GM23338 (cell line): ENCODE results near the gene TMEM134.

Experiments
- EZH2 ChIP-seq: fragments of 200-600 bp; sonication (generic); IDR thresholded peaks from one replicate; pipeline ENCODE4 v1.8.0; 2017; ENCODE audit warnings: antibody characterized with exemption, mild to moderate bottlenecking, low read depth; ENCODE audit not compliant: unreplicated experiment
- EZH2phosphoT487 ChIP-seq: fragments of 200-600 bp; sonication (generic); IDR thresholded peaks from one replicate; pipeline ENCODE4 v1.8.1; 2018; ENCODE audit warnings: antibody characterized with exemption; ENCODE audit not compliant: unreplicated experiment
- POLR2AphosphoS5 ChIP-seq: IDR thresholded peaks from 2 replicates; pipeline ENCODE4 v1.6.1; 2016; ENCODE audit warnings: antibody characterized with exemption, low read depth
- STAT1 ChIP-seq: IDR thresholded peaks from one replicate; pipeline ENCODE4 v1.6.1; 2016; ENCODE audit warnings: antibody characterized with exemption; ENCODE audit not compliant: unreplicated experiment
- TF ChIP-seq, protein P1 (sequence below), 2 experiments: fragments of 200-600 bp in 1 of 2; sonication (generic) in 1 of 2; conservative IDR thresholded peaks; 2 replicates each; pipeline versions ENCODE4 v1.5.1 to v1.6.1; 2016 to 2017; ENCODE audit warnings: antibody characterized with exemption in 2 of 2, low read depth in 2 of 2, mild to moderate bottlenecking in 2 of 2, moderate library complexity in 1 of 2

DNA sequence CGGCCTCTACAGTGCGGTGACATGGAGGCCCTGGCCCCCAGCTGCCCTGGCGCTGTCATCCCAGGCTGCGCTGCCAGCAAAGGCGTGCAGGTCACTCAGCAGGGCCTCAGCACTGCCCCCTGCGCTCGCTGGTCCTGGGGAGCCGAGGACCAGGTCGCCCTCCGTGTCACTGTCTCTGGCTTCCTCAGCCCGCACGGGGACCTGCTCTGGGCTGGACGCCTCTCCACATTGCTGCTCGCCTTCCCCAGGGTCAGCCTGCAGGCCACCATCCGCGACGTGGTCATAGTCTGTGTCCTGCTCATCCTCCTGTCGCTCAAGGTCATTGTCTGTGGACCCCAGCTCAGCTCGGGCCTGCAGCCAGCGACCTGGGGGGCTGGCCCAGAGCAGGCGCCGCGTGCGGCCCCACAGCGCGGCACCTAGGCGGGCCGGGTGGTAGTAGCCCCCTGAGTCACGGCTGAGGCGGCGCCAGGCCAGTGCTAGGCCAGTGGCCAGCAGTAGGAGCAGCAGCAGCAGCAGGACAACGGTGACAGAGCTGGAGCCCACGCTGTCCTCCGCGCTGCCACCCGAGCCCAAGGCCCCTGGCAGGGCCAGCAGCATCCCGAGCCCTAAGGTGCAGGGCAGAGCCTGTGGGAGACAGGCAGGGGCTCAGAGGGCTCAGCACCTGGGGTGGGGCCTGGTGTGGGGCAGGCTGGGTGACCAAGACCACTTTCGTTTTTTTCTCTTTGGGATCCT is 33.2 kb downstream of the TMEM134 start:
- TF ChIP-seq, protein P1, sequence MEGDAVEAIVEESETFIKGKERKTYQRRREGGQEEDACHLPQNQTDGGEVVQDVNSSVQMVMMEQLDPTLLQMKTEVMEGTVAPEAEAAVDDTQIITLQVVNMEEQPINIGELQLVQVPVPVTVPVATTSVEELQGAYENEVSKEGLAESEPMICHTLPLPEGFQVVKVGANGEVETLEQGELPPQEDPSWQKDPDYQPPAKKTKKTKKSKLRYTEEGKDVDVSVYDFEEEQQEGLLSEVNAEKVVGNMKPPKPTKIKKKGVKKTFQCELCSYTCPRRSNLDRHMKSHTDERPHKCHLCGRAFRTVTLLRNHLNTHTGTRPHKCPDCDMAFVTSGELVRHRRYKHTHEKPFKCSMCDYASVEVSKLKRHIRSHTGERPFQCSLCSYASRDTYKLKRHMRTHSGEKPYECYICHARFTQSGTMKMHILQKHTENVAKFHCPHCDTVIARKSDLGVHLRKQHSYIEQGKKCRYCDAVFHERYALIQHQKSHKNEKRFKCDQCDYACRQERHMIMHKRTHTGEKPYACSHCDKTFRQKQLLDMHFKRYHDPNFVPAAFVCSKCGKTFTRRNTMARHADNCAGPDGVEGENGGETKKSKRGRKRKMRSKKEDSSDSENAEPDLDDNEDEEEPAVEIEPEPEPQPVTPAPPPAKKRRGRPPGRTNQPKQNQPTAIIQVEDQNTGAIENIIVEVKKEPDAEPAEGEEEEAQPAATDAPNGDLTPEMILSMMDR (conservative IDR thresholded peaks at IDR 0.05; ENCODE audit: low read depth in 2 of 2) = no peak
- TF ChIP-seq POLR2AphosphoS5 (no peak), EZH2phosphoT487 (no peak), STAT1 (no peak), EZH2 (no peak)
